GM12878 (cell line): ENCODE data around the gene ZNF444. TPM values are rescaled to one million over a fixed set of nuclear protein-coding genes. Genes with fewer than 3 reads are reported as not detected.

Experiments
- ATAC-seq: fragments of 200-7000 bp; cut with Tn5 transposase; 3 replicates; pipeline ENCODE4 v1.9.1; 2020; ENCODE audit warnings: mild to moderate bottlenecking, moderate library complexity
- BruUV-seq: library from RNA; stranded (reverse); fragments of 400-500 nt; replicated peaks from 2 replicates; lab custom pipeline; 2021; lab: Mats Ljungman, UMichigan
- CTCF ChIA-PET: fragments of 300-600 bp; sonication (Branson Sonifier 250); formaldehyde crosslinking; extraction: SDS; loops from one replicate; lab custom pipeline; 2021; ENCODE audit warnings: inconsistent platforms; lab: Yijun Ruan, JAX
- POLR2A ChIA-PET: fragments of 350-600 bp; formaldehyde crosslinking; extraction: SDS; loops from one replicate; lab custom pipeline; 2021; ENCODE audit warnings: inconsistent platforms; lab: Charles Lee
- RAD21 ChIA-PET: fragments of 300-600 bp; sonication (Branson Sonifier 250); formaldehyde crosslinking; loops from one replicate; lab custom pipeline; 2023; ENCODE audit warnings: antibody characterized with exemption; ENCODE audit not compliant: unreplicated experiment; lab: Charles Lee
- SMC1A ChIA-PET: fragments of 300-600 bp; sonication (Branson Sonifier 250); formaldehyde crosslinking; loops from one replicate; lab custom pipeline; 2023; ENCODE audit not compliant: unreplicated experiment, uncharacterized antibody; lab: Charles Lee
- DNase-seq: peaks from one replicate; pipeline ENCODE4 v3.0.0-alpha.2; 2011; ENCODE audit warnings: low read depth, low spot score
- FAIRE-seq: peaks from 3 replicates; lab custom pipeline; 2011; peaks lifted over from hg19 to GRCh38; lab: Jason Lieb, UNC
- H2AFZ ChIP-seq: 2 replicates; pipeline ENCODE4 v1.6.0; 2011; ENCODE audit warnings: low read depth, low read length, control low read depth; ENCODE audit not compliant: control insufficient read depth
- H3K27ac ChIP-seq: 2 replicates; pipeline ENCODE4 v1.5.1; 2011; ENCODE audit warnings: control low read depth; ENCODE audit not compliant: control insufficient read depth, insufficient read depth
- H3K27me3 ChIP-seq, 2 experiments: replicated peaks in 1 of 2; 2 replicates each; pipeline versions ENCODE4 v1.6.0 to v1.6.1; 2011; ENCODE audit warnings: low read length in 1 of 2; ENCODE audit not compliant: control insufficient read depth in 2 of 2, insufficient read depth in 2 of 2
- H3K36me3 ChIP-seq, 2 experiments: 2 replicates each; pipeline ENCODE4 v1.5.1; 2011; ENCODE audit warnings: low read length in 1 of 2; ENCODE audit not compliant: control insufficient read depth in 2 of 2, insufficient read depth in 2 of 2
- H3K4me1 ChIP-seq: 2 replicates; pipeline ENCODE4 v1.6.1; 2011; ENCODE audit warnings: mild to moderate bottlenecking, low read length, moderate library complexity, mixed read lengths; ENCODE audit not compliant: control insufficient read depth, insufficient read depth
- H3K4me2 ChIP-seq: 2 replicates; pipeline ENCODE4 v1.6.0; 2011; ENCODE audit warnings: control low read depth; ENCODE audit not compliant: control insufficient read depth, insufficient read depth
- H3K4me3 ChIP-seq: fragments of 200-600 bp; sonication (generic); 2 replicates; pipeline ENCODE4 v1.5.1; 2016
- H3K79me2 ChIP-seq: 2 replicates; pipeline ENCODE4 v1.6.0; 2011; ENCODE audit warnings: low read length; ENCODE audit not compliant: control insufficient read depth, insufficient read depth
- H3K9ac ChIP-seq: 2 replicates; pipeline ENCODE4 v1.8.0; 2011; ENCODE audit warnings: low read length, control low read depth, mixed read lengths; ENCODE audit not compliant: control insufficient read depth, insufficient read depth
- H3K9me3 ChIP-seq: replicated peaks from 3 replicates; pipeline ENCODE4 v1.5.1; 2011; ENCODE audit warnings: mild to moderate bottlenecking, low read length; ENCODE audit not compliant: control insufficient read depth, insufficient read depth
- H4K20me1 ChIP-seq: 2 replicates; pipeline ENCODE4 v1.6.0; 2011; ENCODE audit not compliant: control insufficient read depth, insufficient read depth
- BHLHE40 ChIP-seq, 2 experiments: fragments of 450-650 bp in 1 of 2; IDR thresholded peaks; 2 replicates each; pipeline ENCODE4 v1.6.1; 2011 to 2017; ENCODE audit warnings: low read depth in 2 of 2, borderline replicate concordance in 1 of 2, improper control_type of control experiment in 1 of 2, low read length in 1 of 2, mild to moderate bottlenecking in 1 of 2
- GABPA ChIP-seq: IDR thresholded peaks from 2 replicates; pipeline ENCODE4 v1.6.1; 2014; ENCODE audit warnings: antibody characterized with exemption, low read depth, mild to moderate bottlenecking, inconsistent platforms
- GATAD2B ChIP-seq: fragments of 450-650 bp; conservative IDR thresholded peaks from 2 replicates; pipeline ENCODE4 v1.6.1; 2017; ENCODE audit warnings: low read depth, mild to moderate bottlenecking, moderate library complexity
- IRF3 ChIP-seq: fragments of 450-650 bp; IDR thresholded peaks from 2 replicates; pipeline ENCODE4 v1.6.1; 2014; ENCODE audit warnings: mild to moderate bottlenecking
- MEF2A ChIP-seq: IDR thresholded peaks from 2 replicates; pipeline ENCODE4 v1.6.1; 2011; ENCODE audit warnings: low read depth, mild to moderate bottlenecking, low read length, moderate library complexity; ENCODE audit not compliant: insufficient read depth
- POU2F2 ChIP-seq: IDR thresholded peaks from 3 replicates; pipeline ENCODE4 v1.6.1; 2011; ENCODE audit warnings: low read depth, mild to moderate bottlenecking, low read length, borderline replicate concordance
- RB1 ChIP-seq: fragments of 450-650 bp; formaldehyde crosslinking; IDR thresholded peaks from 2 replicates; pipeline ENCODE4 v1.6.1; 2017; ENCODE audit warnings: mild to moderate bottlenecking, borderline replicate concordance
- REST ChIP-seq: IDR thresholded peaks from 2 replicates; pipeline ENCODE4 v1.6.1; 2012; ENCODE audit warnings: mild to moderate bottlenecking, low read depth, low read length
- RUNX3 ChIP-seq: IDR thresholded peaks from 2 replicates; pipeline ENCODE4 v1.6.1; 2012; ENCODE audit warnings: low read length, inconsistent platforms
- SKIL ChIP-seq: fragments of 450-650 bp; IDR thresholded peaks from 2 replicates; pipeline ENCODE4 v1.6.1; 2017; ENCODE audit warnings: mild to moderate bottlenecking, low read depth, inconsistent platforms; ENCODE audit not compliant: poor library complexity, severe bottlenecking
- SMAD1 ChIP-seq: fragments of 450-650 bp; IDR thresholded peaks from 2 replicates; pipeline ENCODE4 v1.6.1; 2018; ENCODE audit warnings: mild to moderate bottlenecking, low read depth; ENCODE audit not compliant: partially characterized antibody
- SUZ12 ChIP-seq: fragments of 200-600 bp; sonication (generic); IDR thresholded peaks from one replicate; pipeline ENCODE4 v1.6.1; 2018; ENCODE audit warnings: antibody characterized with exemption, mild to moderate bottlenecking; ENCODE audit not compliant: unreplicated experiment
- WRNIP1 ChIP-seq: IDR thresholded peaks from 2 replicates; pipeline ENCODE4 v1.6.1; 2011; ENCODE audit warnings: low read depth, low read length, improper control_type of control experiment, borderline replicate concordance
- WGBS: methylation state at CpG from one replicate; pipeline ENCODE4 v1.1.6; 2016; ENCODE audit warnings: low lambda C conversion rate; ENCODE audit not compliant: insufficient replicate concordance, insufficient coverage; ENCODE audit errors: missing lambda C conversion rate; 5-methylcytosine and 5-hydroxymethylcytosine counted together
- in situ Hi-C: fragments of 300-500 bp; cut with MboI; formaldehyde crosslinking; loops from 9 replicates; pipeline ENCODE4 v1.14.3; 2018; ENCODE audit warnings: mixed read lengths
- intact Hi-C: fragments of 100-400 bp; cut with micrococcal nuclease; formaldehyde crosslinking; loops from one replicate; pipeline ENCODE4 v1.14.2; 2022; ENCODE audit not compliant: unreplicated experiment
- polyA plus RNA-seq, 11 experiments: library from polyadenylated mRNA; depleted of rRNA in 4 of 11; unstranded in 6 of 11; stranded (reverse) in 5 of 11; fragments of >200 nt; fragmentation: Nextera tagmentation in 4 of 11; fragmentation: Illumina TruSeq in 1 of 11; extraction: Ambion mirVana in 4 of 11; extraction: Trizol in 1 of 11; gene quantifications; 1 replicate in 1 of 11; 2 replicates in 10 of 11; pipeline versions ENCODE4 v1.2.1 to v1.2.3, GENCODE V29; 2011 to 2016; ENCODE audit warnings: inconsistent platforms in 2 of 11, missing spikeins in 2 of 11, low read depth in 1 of 11
- total RNA-seq, 4 experiments: library from RNA; depleted of rRNA in 3 of 4; stranded (reverse); fragments of >200 nt in 3 of 4; fragmentation: Illumina TruSeq in 1 of 4; extraction: Trizol in 1 of 4; gene quantifications; 2 replicates each; pipeline versions ENCODE4 v1.2.1 to v1.2.3, GENCODE V29; 2013 to 2021

Gene ZNF444
- total and polyA plus RNA-seq, 10 of the 15 experiments (the other 5 are each of a cell fraction or from before 2014, with no cell fraction given), result 0.45 to 28.2 (median 11.6) TPM

GRCh38 chr19:56142087-56142787, 1.1 kb downstream of the ZNF444 start (continued):
- no peak for TF ChIP-seq WRNIP1
- TF ChIP-seq RB1, result no peak
- no peak for TF ChIP-seq MEF2A
- no peak for TF ChIP-seq POU2F2
- TF ChIP-seq GABPA, result no peak
- no peak for TF ChIP-seq RUNX3

GRCh38 chr19:56142897-56143434, 1.9 kb downstream of the ZNF444 start:
- 84% methylated on average over 4 of the region's 4 CpGs for WGBS
- ChIA-PET RAD21 (interaction anchor here (2.2 kb wide), 1 partner anchor 62 kb away, joined by 7 read pairs; no protein-coding TSS in a partner anchor), CTCF (interaction anchor here (1.1 to 1.5 kb wide), 3 partner anchors 9 to 38 kb away, joined by 3 to 5 read pairs (median 4); no protein-coding TSS in a partner anchor), POLR2A (interaction anchor here (5.6 kb wide), 1 partner anchor 21 kb away, joined by 29 read pairs; the partner anchor contains the start of gene ZNF787), SMC1A (interaction anchor here (0.9 kb wide), 1 partner anchor 9 kb away, joined by 3 read pairs; no protein-coding TSS in a partner anchor)
- Histone ChIP-seq H3K79me2 (peaks cover 20% of the 10 kb centered on the region), H3K27ac (no peak overlapping the region), H3K4me3 (peak overlapping the region; percentile 11; the same call in 1 of the 2 replicates), H3K9me3 (no peaks in the 10 kb centered on the region), H3K4me2 (peak overlapping the region; percentile 89), H3K27me3 (no peaks in the 10 kb centered on the region), H3K36me3 (peaks cover 2 to 5% of the 10 kb centered on the region in 2 experiments), H2AFZ (no peak overlapping the region), H3K9ac (no peak overlapping the region), H4K20me1 (no peaks in the 10 kb centered on the region), H3K4me1 (peaks cover 15% of the 10 kb centered on the region)
- no peak for ATAC-seq
- DNase-seq, result no peak
- in situ Hi-C loops, result loop anchor here (25.0 kb wide), 1 partner anchor 1669 kb away; the partner anchor contains the start of gene ZNF552
- no TSS peak for BruUV-seq
- intact Hi-C loops, result no loop called here
- no peak for FAIRE-seq
- TF ChIP-seq REST (no peak), IRF3 (no peak), SUZ12 (no peak), BHLHE40 (IDR thresholded peaks at IDR 0.05; ENCODE audit: borderline replicate concordance in 1 of 2, low read depth in 2 of 2, low read length in 1 of 2) (no peak), GATAD2B (no peak), SMAD1 (no peak), SKIL (no peak)
